Measurements from ENCODE around the gene FAIM2.
"Not testable (repeated sequence)": the region's sequence is repeated elsewhere in the genome, so short reads cannot be mapped to it uniquely, and the experiment has no call there.

FAIM2 gene

GRCh38 chr12:49889361-49890095 is 14.2 kb downstream of the FAIM2 start:
- no peak for DNase-seq (ENCODE audit: low spot score in 2 of 2)
- H3K4me3 Mint-ChIP-seq = no peak overlapping the region
- H3K27ac Mint-ChIP-seq = no peak overlapping the region
- peaks cover 4% of the 10 kb centered on the region for H3K4me1 Mint-ChIP-seq
- ATAC-seq (ENCODE audit: low read depth) = no peak
- no peaks in the 10 kb centered on the region for H3K36me3 Mint-ChIP-seq
- H3K27me3 Mint-ChIP-seq = peaks cover 22% of the 10 kb centered on the region
- H3K9me3 Mint-ChIP-seq = no peaks in the 10 kb centered on the region

GRCh38 chr12:49888461-49889151 is 15.1 kb downstream of the FAIM2 start:
- Mint-ChIP-seq H3K9me3 (no peaks in the 10 kb centered on the region), H3K4me1 (no peaks in the 10 kb centered on the region), H3K36me3 (no peaks in the 10 kb centered on the region), H3K27ac (no peak overlapping the region), H3K4me3 (no peak overlapping the region), H3K27me3 (peaks cover 26% of the 10 kb centered on the region)
- DNase-seq (ENCODE audit: low spot score in 2 of 2) = no peak
- no peak for ATAC-seq (ENCODE audit: low read depth)

GRCh38 chr12:49887536-49888401 is 15.9 kb downstream of the FAIM2 start:
- peaks cover 22% of the 10 kb centered on the region for H3K27me3 Mint-ChIP-seq
- H3K4me1 Mint-ChIP-seq = no peaks in the 10 kb centered on the region
- no peaks in the 10 kb centered on the region for H3K36me3 Mint-ChIP-seq
- H3K9me3 Mint-ChIP-seq = no peaks in the 10 kb centered on the region
- no peak for DNase-seq (ENCODE audit: low spot score in 2 of 2)
- H3K4me3 Mint-ChIP-seq = no peak overlapping the region
- no peak overlapping the region for H3K27ac Mint-ChIP-seq
- no peak for ATAC-seq (ENCODE audit: low read depth)

GRCh38 chr12:49887091-49887490 is 16.6 kb downstream of the FAIM2 start:
- H3K4me1 Mint-ChIP-seq = no peaks in the 10 kb centered on the region
- DNase-seq (ENCODE audit: low spot score in 2 of 2) (no peak), ATAC-seq (ENCODE audit: low read depth) (no peak)
- H3K36me3 Mint-ChIP-seq = no peaks in the 10 kb centered on the region
- H3K27ac Mint-ChIP-seq = no peak overlapping the region
- no peak overlapping the region for H3K4me3 Mint-ChIP-seq
- no peaks in the 10 kb centered on the region for H3K9me3 Mint-ChIP-seq
- H3K27me3 Mint-ChIP-seq = peaks cover 16% of the 10 kb centered on the region

- Mint-ChIP-seq H3K9me3 (no peaks in the 10 kb centered on the region), H3K36me3 (no peaks in the 10 kb centered on the region), H3K27me3 (peaks cover 13% of the 10 kb centered on the region), H3K4me3 (no peak overlapping the region), H3K27ac (no peak overlapping the region), H3K4me1 (no peaks in the 10 kb centered on the region)
- ATAC-seq (ENCODE audit: low read depth) = no peak
- no peak for DNase-seq (ENCODE audit: low spot score in 2 of 2)
These were observed 17.8 kb downstream of the FAIM2 start for GRCh38 chr12:49885663-49886461.

- no peak overlapping the region for H3K27ac Mint-ChIP-seq
- no peak for ATAC-seq (ENCODE audit: low read depth)
- no peaks in the 10 kb centered on the region for H3K36me3 Mint-ChIP-seq
- H3K4me1 Mint-ChIP-seq = peaks cover 2% of the 10 kb centered on the region
- H3K4me3 Mint-ChIP-seq = no peak overlapping the region
- peaks cover 9% of the 10 kb centered on the region for H3K27me3 Mint-ChIP-seq
- no peaks in the 10 kb centered on the region for H3K9me3 Mint-ChIP-seq
- no peak for DNase-seq (ENCODE audit: low spot score in 2 of 2)
These were observed 18.6 kb downstream of the FAIM2 start for GRCh38 chr12:49885118-49885517.

- DNase-seq (ENCODE audit: low spot score in 2 of 2) = no peak
- H3K4me1 Mint-ChIP-seq = peaks cover 11% of the 10 kb centered on the region
- peaks cover 9% of the 10 kb centered on the region for H3K27me3 Mint-ChIP-seq
- H3K4me3 Mint-ChIP-seq = no peak overlapping the region
- peaks cover 11% of the 10 kb centered on the region for H3K9me3 Mint-ChIP-seq
- ATAC-seq (ENCODE audit: low read depth) = no peak
- H3K27ac Mint-ChIP-seq = no peak overlapping the region
- no peaks in the 10 kb centered on the region for H3K36me3 Mint-ChIP-seq
These were observed 20.7 kb downstream of the FAIM2 start for GRCh38 chr12:49882851-49883464.

- peaks cover 15% of the 10 kb centered on the region for H3K4me1 Mint-ChIP-seq
- no peak for ATAC-seq (ENCODE audit: low read depth)
- H3K36me3 Mint-ChIP-seq = no peaks in the 10 kb centered on the region
- DNase-seq (ENCODE audit: low spot score in 2 of 2) = no peak
- H3K27me3 Mint-ChIP-seq = peaks cover 9% of the 10 kb centered on the region
- no peak overlapping the region for H3K27ac Mint-ChIP-seq
- H3K4me3 Mint-ChIP-seq = no peak overlapping the region
- H3K9me3 Mint-ChIP-seq = peaks cover 15% of the 10 kb centered on the region
These were observed 21.4 kb downstream of the FAIM2 start for GRCh38 chr12:49882248-49882850.

- Mint-ChIP-seq H3K27ac (no peak overlapping the region), H3K9me3 (peaks cover 15% of the 10 kb centered on the region), H3K4me3 (no peak overlapping the region), H3K27me3 (peaks cover 3% of the 10 kb centered on the region), H3K36me3 (no peaks in the 10 kb centered on the region), H3K4me1 (peaks cover 15% of the 10 kb centered on the region)
- ATAC-seq (ENCODE audit: low read depth) (no peak), DNase-seq (ENCODE audit: low spot score in 2 of 2) (no peak)
These were observed 22.1 kb downstream of the FAIM2 start for GRCh38 chr12:49881415-49882247.

GRCh38 chr12:49880756-49881414 is 22.8 kb downstream of the FAIM2 start:
- Mint-ChIP-seq H3K4me3 (no peak overlapping the region), H3K27me3 (peaks cover 3% of the 10 kb centered on the region), H3K4me1 (peaks cover 15% of the 10 kb centered on the region), H3K9me3 (peaks cover 15% of the 10 kb centered on the region), H3K36me3 (no peaks in the 10 kb centered on the region), H3K27ac (no peak overlapping the region)
- no peak for ATAC-seq (ENCODE audit: low read depth)
- no peak for DNase-seq (ENCODE audit: low spot score in 2 of 2)

GRCh38 chr12:49879065-49879464 is 24.6 kb downstream of the FAIM2 start:
- Mint-ChIP-seq H3K4me1 (peaks cover 15% of the 10 kb centered on the region), H3K9me3 (peaks cover 15% of the 10 kb centered on the region)
- ATAC-seq (ENCODE audit: low read depth); H3K27ac Mint-ChIP-seq; H3K36me3 Mint-ChIP-seq; H3K27me3 Mint-ChIP-seq; H3K4me3 Mint-ChIP-seq; DNase-seq (ENCODE audit: low spot score in 2 of 2): not testable (repeated sequence)

- H3K4me3 Mint-ChIP-seq = no peak overlapping the region
- peaks cover 15% of the 10 kb centered on the region for H3K4me1 Mint-ChIP-seq
- no peaks in the 10 kb centered on the region for H3K36me3 Mint-ChIP-seq
- peaks cover 4% of the 10 kb centered on the region for H3K27me3 Mint-ChIP-seq
- DNase-seq (ENCODE audit: low spot score in 2 of 2) = no peak
- peaks cover 15% of the 10 kb centered on the region for H3K9me3 Mint-ChIP-seq
- ATAC-seq (ENCODE audit: low read depth) = no peak
- no peak overlapping the region for H3K27ac Mint-ChIP-seq
These were observed 25.7 kb downstream of the FAIM2 start for GRCh38 chr12:49878021-49878420.

All from memory B cell (primary cell).